ENCODE results near the gene CARS1. TPM values are rescaled to one million over a fixed set of nuclear protein-coding genes. Genes with fewer than 3 reads are reported as not detected.
A peak's percentile ranks its signal among the peaks of the same experiment; 100 is the strongest.

CARS1 gene
- total and polyA plus RNA-seq, 9 of the 15 experiments (the other 6 are each of a cell fraction or from before 2014, with no cell fraction given): 14.4 to 106 (median 73.6) TPM

DNA sequence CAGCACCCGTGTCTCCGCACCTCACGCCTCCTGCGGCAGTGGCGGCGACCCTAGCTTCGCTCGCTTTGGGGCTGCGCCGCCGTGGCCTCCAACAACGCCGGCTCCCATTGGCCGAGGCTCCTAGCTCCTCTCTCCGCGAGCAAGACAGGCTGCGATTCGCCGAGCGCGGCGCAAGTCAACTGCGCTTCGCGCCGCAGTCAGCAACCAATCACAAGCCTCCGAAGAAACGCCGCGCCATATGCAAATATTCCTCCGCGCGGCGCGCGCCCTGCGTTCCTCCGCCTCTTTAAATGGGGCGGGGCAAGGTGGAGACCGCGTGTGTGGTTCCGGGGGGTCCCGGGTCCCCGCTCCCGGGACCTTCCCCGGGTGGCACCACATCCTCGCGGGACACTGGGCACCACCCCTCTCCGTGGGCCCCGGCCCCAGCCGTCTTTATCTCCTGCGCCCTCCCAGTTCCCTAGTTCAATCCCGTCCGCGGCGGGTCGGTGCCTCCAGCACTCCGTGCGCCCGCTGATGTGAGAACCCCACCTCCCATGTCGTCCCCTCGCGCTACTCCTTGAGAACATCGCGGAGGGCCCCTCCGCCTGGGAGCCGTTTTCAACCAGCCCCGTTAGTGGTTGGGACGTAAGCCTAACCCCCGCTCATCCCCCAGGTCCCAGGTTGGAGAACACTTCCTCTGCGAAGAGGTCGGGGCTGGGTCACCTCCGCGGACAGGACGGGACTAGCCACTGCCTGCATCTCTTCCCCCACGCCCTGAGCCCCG is 64.8 kb downstream of the CARS1 start, which contains the start of gene NAP1L4 (continued):
- TF ChIP-seq, protein P1, sequence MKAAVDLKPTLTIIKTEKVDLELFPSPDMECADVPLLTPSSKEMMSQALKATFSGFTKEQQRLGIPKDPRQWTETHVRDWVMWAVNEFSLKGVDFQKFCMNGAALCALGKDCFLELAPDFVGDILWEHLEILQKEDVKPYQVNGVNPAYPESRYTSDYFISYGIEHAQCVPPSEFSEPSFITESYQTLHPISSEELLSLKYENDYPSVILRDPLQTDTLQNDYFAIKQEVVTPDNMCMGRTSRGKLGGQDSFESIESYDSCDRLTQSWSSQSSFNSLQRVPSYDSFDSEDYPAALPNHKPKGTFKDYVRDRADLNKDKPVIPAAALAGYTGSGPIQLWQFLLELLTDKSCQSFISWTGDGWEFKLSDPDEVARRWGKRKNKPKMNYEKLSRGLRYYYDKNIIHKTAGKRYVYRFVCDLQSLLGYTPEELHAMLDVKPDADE (conservative IDR thresholded peaks at IDR 0.05; ENCODE audit: control insufficient read depth, low read depth, low read length): no peak; the same call in none of the 2 replicates
- TF ChIP-seq CTCFL (IDR thresholded peaks at IDR 0.05; ENCODE audit: borderline replicate concordance, insufficient read depth, low read depth, low read length, poor library complexity, severe bottlenecking): no peak
- no peak for TF ChIP-seq SREBF1 (IDR thresholded peaks at IDR 0.05; ENCODE audit: borderline replicate concordance, low read depth, low read length)
- TF ChIP-seq, protein P2, sequence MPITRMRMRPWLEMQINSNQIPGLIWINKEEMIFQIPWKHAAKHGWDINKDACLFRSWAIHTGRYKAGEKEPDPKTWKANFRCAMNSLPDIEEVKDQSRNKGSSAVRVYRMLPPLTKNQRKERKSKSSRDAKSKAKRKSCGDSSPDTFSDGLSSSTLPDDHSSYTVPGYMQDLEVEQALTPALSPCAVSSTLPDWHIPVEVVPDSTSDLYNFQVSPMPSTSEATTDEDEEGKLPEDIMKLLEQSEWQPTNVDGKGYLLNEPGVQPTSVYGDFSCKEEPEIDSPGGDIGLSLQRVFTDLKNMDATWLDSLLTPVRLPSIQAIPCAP (CRISPR knock-in tag; IDR thresholded peaks at IDR 0.05; ENCODE audit: borderline replicate concordance): no peak
- TF ChIP-seq ZNF507 (tag; conservative IDR thresholded peaks at IDR 0.05): no peak
- no peak for TF ChIP-seq HOMEZ (CRISPR knock-in tag; IDR thresholded peaks at IDR 0.05)
- TF ChIP-seq ZBTB17 (CRISPR knock-in tag; IDR thresholded peaks at IDR 0.05): no peak
- TF ChIP-seq ZNF41 (CRISPR knock-in tag; conservative IDR thresholded peaks at IDR 0.05): no peak
- TF ChIP-seq TFAP4 (CRISPR knock-in tag; IDR thresholded peaks at IDR 0.05; ENCODE audit: borderline replicate concordance): peak; percentile 70
- no peak for TF ChIP-seq ZNF347 (CRISPR knock-in tag; IDR thresholded peaks at IDR 0.05; ENCODE audit: low read depth)
- TF ChIP-seq PRPF4 (IDR thresholded peaks at IDR 0.05; ENCODE audit: insufficient read depth, low read depth, low read length, poor library complexity, severe bottlenecking): no peak
- no peak for TF ChIP-seq ZNF133 (CRISPR knock-in tag; IDR thresholded peaks at IDR 0.05)
- TF ChIP-seq, protein P3, sequence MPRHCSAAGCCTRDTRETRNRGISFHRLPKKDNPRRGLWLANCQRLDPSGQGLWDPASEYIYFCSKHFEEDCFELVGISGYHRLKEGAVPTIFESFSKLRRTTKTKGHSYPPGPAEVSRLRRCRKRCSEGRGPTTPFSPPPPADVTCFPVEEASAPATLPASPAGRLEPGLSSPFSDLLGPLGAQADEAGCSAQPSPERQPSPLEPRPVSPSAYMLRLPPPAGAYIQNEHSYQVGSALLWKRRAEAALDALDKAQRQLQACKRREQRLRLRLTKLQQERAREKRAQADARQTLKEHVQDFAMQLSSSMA (CRISPR knock-in tag; IDR thresholded peaks at IDR 0.05): no peak
- TF ChIP-seq EZH2 (IDR thresholded peaks at IDR 0.05; ENCODE audit: borderline replicate concordance, low read depth, low read length): no peak
- TF ChIP-seq CBX1 (IDR thresholded peaks at IDR 0.05; ENCODE audit: low read depth): no peak
